GM12878 (cell line): Measurements from ENCODE around the gene CRTC2. TPM values are rescaled to one million over a fixed set of nuclear protein-coding genes. Genes with fewer than 3 reads are reported as not detected.
A peak's percentile ranks its signal among the peaks of the same experiment; 100 is the strongest.

Experiments
- ATF7 ChIP-seq: fragments of 450-650 bp; IDR thresholded peaks from 2 replicates; pipeline ENCODE4 v1.6.1; 2016; ENCODE audit warnings: low read depth, mild to moderate bottlenecking
- CREB1 ChIP-seq: IDR thresholded peaks from 2 replicates; pipeline ENCODE4 v1.6.1; 2012; ENCODE audit warnings: low read depth, mild to moderate bottlenecking, inconsistent platforms
- EZH2 ChIP-seq: IDR thresholded peaks from 2 replicates; pipeline ENCODE4 v1.6.1; 2012; ENCODE audit warnings: low read depth, mild to moderate bottlenecking, control low read depth, inconsistent platforms, low read length, borderline replicate concordance; ENCODE audit not compliant: control insufficient read depth
- KDM1A ChIP-seq: fragments of 200-600 bp; sonication (generic); IDR thresholded peaks from 2 replicates; pipeline ENCODE4 v1.6.1; 2016; ENCODE audit warnings: borderline replicate concordance
- MEF2B ChIP-seq: fragments of 450-650 bp; IDR thresholded peaks from 2 replicates; pipeline ENCODE4 v1.6.1; 2018; ENCODE audit warnings: mild to moderate bottlenecking, moderate library complexity; ENCODE audit not compliant: partially characterized antibody, poor library complexity, severe bottlenecking
- NFIC ChIP-seq: IDR thresholded peaks from 2 replicates; pipeline ENCODE4 v1.6.1; 2012; ENCODE audit warnings: low read depth, mild to moderate bottlenecking, inconsistent platforms, low read length, moderate library complexity
- NFYA ChIP-seq: IDR thresholded peaks from 2 replicates; pipeline ENCODE4 v1.6.1; 2011; ENCODE audit warnings: low read depth, mild to moderate bottlenecking, low read length, improper control_type of control experiment, borderline replicate concordance
- POLR2AphosphoS2 ChIP-seq: IDR thresholded peaks from 2 replicates; pipeline ENCODE4 v1.6.1; 2011; ENCODE audit warnings: low read depth, mild to moderate bottlenecking, low read length, improper control_type of control experiment, moderate library complexity
- RCOR1 ChIP-seq: conservative IDR thresholded peaks from 2 replicates; pipeline ENCODE4 v1.6.1; 2012; ENCODE audit warnings: low read depth, low read length, improper control_type of control experiment
- SMAD5 ChIP-seq: IDR thresholded peaks from 2 replicates; pipeline ENCODE4 v1.6.1; 2016; ENCODE audit warnings: antibody characterized with exemption, low read depth
- SMC3 ChIP-seq: IDR thresholded peaks from 2 replicates; pipeline ENCODE4 v1.6.1; 2011; ENCODE audit warnings: low read length, improper control_type of control experiment, borderline replicate concordance
- WRNIP1 ChIP-seq: IDR thresholded peaks from 2 replicates; pipeline ENCODE4 v1.6.1; 2011; ENCODE audit warnings: low read depth, low read length, improper control_type of control experiment, borderline replicate concordance
- ZBED1 ChIP-seq: IDR thresholded peaks from 2 replicates; pipeline ENCODE4 v1.6.1; 2016; ENCODE audit warnings: borderline replicate concordance
- polyA plus RNA-seq, 11 experiments: library from polyadenylated mRNA; depleted of rRNA in 4 of 11; unstranded in 6 of 11; stranded (reverse) in 5 of 11; fragments of >200 nt; fragmentation: Nextera tagmentation in 4 of 11; fragmentation: Illumina TruSeq in 1 of 11; extraction: Ambion mirVana in 4 of 11; extraction: Trizol in 1 of 11; gene quantifications; 1 replicate in 1 of 11; 2 replicates in 10 of 11; pipeline versions ENCODE4 v1.2.1 to v1.2.3, GENCODE V29; 2011 to 2016; ENCODE audit warnings: inconsistent platforms in 2 of 11, missing spikeins in 2 of 11, low read depth in 1 of 11
- total RNA-seq, 4 experiments: library from RNA; depleted of rRNA in 3 of 4; stranded (reverse); fragments of >200 nt in 3 of 4; fragmentation: Illumina TruSeq in 1 of 4; extraction: Trizol in 1 of 4; gene quantifications; 2 replicates each; pipeline versions ENCODE4 v1.2.1 to v1.2.3, GENCODE V29; 2013 to 2021
- TF ChIP-seq, protein P1 (sequence below): IDR thresholded peaks from 2 replicates; pipeline ENCODE4 v1.6.1; 2011; ENCODE audit warnings: borderline replicate concordance, low read depth, mild to moderate bottlenecking, moderate library complexity, mixed read lengths, low read length; ENCODE audit not compliant: insufficient read depth; ENCODE audit errors: extremely low read length
- TF ChIP-seq, protein P2 (sequence below): IDR thresholded peaks from 2 replicates; pipeline ENCODE4 v1.6.1; 2012; ENCODE audit warnings: mild to moderate bottlenecking, low read depth, low read length
- TF ChIP-seq, protein P3 (sequence below): fragments of 450-650 bp; formaldehyde crosslinking; IDR thresholded peaks from 2 replicates; pipeline ENCODE4 v1.4.0; 2022; ENCODE audit warnings: mild to moderate bottlenecking, moderate library complexity
- TF ChIP-seq, protein P4 (sequence below): fragments of 450-650 bp; IDR thresholded peaks from 2 replicates; pipeline ENCODE4 v1.6.1; 2017; ENCODE audit warnings: low read depth, mild to moderate bottlenecking, moderate library complexity
- TF ChIP-seq, protein P5 (sequence below): fragments of 450-650 bp; IDR thresholded peaks from 2 replicates; pipeline ENCODE4 v1.6.1; 2016; ENCODE audit warnings: mild to moderate bottlenecking

Gene CRTC2
- total and polyA plus RNA-seq, 10 of the 15 experiments (the other 5 are each of a cell fraction or from before 2014, with no cell fraction given): 5.1 to 57.9 (median 32.7) TPM

DNA sequence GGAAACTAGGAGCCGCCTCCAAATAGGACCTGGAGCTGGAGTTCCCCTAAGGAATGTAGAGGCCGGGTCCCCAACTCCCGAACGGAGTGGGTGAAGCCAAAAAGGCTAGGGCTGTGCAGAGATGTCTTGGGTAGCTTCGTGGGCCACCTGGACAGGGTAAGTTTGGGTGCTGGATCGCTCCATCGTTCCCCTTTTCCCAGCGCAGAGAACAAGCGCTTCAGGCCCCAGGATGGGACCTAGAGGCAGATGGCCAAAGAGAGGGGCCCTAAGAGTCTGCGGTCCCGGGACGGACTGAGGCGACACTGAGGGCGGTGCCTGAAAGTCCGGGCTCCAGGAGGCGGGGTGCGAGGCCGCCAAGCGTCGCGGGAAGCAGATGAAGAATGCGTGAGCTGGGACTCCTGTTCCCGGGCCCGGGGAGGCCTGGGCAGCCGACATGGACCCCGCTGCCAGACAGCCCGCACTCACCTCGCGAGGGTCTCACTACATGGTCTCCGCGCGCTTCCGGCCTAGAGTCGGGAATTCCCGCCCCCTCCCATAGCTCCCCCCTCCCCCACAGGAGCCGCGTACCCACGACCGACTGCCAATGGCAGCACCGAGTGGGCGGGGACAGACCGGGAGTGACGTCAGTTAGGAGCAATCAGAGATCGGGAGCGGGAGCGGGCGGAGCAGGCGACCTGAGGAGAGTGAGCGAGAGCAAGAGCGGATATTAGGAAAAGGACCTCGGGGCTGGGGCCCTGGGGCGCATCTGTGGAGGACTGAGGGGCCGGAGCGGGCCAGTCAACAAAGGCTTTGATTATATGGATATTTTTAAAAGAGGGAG lies 4.8 kb upstream of the CRTC2 start, which contains the start of gene SLC39A1 (continued):
- TF ChIP-seq, protein P1, sequence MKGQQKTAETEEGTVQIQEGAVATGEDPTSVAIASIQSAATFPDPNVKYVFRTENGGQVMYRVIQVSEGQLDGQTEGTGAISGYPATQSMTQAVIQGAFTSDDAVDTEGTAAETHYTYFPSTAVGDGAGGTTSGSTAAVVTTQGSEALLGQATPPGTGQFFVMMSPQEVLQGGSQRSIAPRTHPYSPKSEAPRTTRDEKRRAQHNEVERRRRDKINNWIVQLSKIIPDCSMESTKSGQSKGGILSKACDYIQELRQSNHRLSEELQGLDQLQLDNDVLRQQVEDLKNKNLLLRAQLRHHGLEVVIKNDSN: no peak
- no peak for TF ChIP-seq CREB1
- TF ChIP-seq, protein P2, sequence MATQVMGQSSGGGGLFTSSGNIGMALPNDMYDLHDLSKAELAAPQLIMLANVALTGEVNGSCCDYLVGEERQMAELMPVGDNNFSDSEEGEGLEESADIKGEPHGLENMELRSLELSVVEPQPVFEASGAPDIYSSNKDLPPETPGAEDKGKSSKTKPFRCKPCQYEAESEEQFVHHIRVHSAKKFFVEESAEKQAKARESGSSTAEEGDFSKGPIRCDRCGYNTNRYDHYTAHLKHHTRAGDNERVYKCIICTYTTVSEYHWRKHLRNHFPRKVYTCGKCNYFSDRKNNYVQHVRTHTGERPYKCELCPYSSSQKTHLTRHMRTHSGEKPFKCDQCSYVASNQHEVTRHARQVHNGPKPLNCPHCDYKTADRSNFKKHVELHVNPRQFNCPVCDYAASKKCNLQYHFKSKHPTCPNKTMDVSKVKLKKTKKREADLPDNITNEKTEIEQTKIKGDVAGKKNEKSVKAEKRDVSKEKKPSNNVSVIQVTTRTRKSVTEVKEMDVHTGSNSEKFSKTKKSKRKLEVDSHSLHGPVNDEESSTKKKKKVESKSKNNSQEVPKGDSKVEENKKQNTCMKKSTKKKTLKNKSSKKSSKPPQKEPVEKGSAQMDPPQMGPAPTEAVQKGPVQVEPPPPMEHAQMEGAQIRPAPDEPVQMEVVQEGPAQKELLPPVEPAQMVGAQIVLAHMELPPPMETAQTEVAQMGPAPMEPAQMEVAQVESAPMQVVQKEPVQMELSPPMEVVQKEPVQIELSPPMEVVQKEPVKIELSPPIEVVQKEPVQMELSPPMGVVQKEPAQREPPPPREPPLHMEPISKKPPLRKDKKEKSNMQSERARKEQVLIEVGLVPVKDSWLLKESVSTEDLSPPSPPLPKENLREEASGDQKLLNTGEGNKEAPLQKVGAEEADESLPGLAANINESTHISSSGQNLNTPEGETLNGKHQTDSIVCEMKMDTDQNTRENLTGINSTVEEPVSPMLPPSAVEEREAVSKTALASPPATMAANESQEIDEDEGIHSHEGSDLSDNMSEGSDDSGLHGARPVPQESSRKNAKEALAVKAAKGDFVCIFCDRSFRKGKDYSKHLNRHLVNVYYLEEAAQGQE: no peak
- TF ChIP-seq, protein P3, sequence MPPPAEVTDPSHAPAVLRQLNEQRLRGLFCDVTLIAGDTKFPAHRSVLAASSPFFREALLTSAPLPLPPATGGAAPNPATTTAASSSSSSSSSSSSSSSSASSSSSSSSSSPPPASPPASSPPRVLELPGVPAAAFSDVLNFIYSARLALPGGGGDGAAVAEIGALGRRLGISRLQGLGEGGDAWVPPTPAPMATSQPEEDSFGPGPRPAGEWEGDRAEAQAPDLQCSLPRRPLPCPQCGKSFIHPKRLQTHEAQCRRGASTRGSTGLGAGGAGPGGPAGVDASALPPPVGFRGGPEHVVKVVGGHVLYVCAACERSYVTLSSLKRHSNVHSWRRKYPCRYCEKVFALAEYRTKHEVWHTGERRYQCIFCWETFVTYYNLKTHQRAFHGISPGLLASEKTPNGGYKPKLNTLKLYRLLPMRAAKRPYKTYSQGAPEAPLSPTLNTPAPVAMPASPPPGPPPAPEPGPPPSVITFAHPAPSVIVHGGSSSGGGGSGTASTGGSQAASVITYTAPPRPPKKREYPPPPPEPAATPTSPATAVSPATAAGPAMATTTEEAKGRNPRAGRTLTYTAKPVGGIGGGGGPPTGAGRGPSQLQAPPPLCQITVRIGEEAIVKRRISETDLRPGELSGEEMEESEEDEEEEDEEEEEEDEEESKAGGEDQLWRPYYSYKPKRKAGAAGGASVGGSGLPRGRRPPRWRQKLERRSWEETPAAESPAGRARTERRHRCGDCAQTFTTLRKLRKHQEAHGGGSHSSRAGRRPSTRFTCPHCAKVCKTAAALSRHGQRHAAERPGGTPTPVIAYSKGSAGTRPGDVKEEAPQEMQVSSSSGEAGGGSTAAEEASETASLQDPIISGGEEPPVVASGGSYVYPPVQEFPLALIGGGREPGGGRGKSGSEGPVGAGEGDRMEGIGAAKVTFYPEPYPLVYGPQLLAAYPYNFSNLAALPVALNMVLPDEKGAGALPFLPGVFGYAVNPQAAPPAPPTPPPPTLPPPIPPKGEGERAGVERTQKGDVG: no peak
- peak; percentile 64 for TF ChIP-seq POLR2AphosphoS2
- no peak for TF ChIP-seq NFIC
- TF ChIP-seq EZH2: no peak
- no peak; the same call in 1 of the 2 replicates for TF ChIP-seq RCOR1
- TF ChIP-seq SMC3: no peak
- no peak for TF ChIP-seq MEF2B
- TF ChIP-seq SMAD5: no peak; the same call in 1 of the 2 replicates
- TF ChIP-seq, protein P4, sequence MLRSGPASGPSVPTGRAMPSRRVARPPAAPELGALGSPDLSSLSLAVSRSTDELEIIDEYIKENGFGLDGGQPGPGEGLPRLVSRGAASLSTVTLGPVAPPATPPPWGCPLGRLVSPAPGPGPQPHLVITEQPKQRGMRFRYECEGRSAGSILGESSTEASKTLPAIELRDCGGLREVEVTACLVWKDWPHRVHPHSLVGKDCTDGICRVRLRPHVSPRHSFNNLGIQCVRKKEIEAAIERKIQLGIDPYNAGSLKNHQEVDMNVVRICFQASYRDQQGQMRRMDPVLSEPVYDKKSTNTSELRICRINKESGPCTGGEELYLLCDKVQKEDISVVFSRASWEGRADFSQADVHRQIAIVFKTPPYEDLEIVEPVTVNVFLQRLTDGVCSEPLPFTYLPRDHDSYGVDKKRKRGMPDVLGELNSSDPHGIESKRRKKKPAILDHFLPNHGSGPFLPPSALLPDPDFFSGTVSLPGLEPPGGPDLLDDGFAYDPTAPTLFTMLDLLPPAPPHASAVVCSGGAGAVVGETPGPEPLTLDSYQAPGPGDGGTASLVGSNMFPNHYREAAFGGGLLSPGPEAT: peak; percentile 56
- peak; percentile 96 for TF ChIP-seq ATF7
- TF ChIP-seq NFYA: no peak; the same call in 1 of the 2 replicates
- no peak for TF ChIP-seq WRNIP1
- TF ChIP-seq KDM1A: no peak
- TF ChIP-seq, protein P5, sequence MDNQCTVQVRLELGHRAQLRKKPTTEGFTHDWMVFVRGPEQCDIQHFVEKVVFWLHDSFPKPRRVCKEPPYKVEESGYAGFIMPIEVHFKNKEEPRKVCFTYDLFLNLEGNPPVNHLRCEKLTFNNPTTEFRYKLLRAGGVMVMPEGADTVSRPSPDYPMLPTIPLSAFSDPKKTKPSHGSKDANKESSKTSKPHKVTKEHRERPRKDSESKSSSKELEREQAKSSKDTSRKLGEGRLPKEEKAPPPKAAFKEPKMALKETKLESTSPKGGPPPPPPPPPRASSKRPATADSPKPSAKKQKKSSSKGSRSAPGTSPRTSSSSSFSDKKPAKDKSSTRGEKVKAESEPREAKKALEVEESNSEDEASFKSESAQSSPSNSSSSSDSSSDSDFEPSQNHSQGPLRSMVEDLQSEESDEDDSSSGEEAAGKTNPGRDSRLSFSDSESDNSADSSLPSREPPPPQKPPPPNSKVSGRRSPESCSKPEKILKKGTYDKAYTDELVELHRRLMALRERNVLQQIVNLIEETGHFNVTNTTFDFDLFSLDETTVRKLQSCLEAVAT: no peak
- TF ChIP-seq ZBED1: no peak
